Trophoblast cell (in vitro differentiated cells and primary cell): Measurements from ENCODE around the gene YKT6.

Experiments used
- DNase-seq, 2 donors: peaks; one replicate each; pipeline ENCODE4 v3.0.0-alpha.2; 2016
- H2AFZ ChIP-seq: 2 replicates; pipeline ENCODE4 v1.6.1; 2013; ENCODE audit warnings: low read length, moderate library complexity, mild to moderate bottlenecking; ENCODE audit not compliant: insufficient read depth, poor library complexity
- H2AK5ac ChIP-seq: 2 replicates; pipeline ENCODE4 v1.6.1; 2013; ENCODE audit warnings: mild to moderate bottlenecking, low read length
- H2BK120ac ChIP-seq: 2 replicates; pipeline ENCODE4 v1.6.1; 2013; ENCODE audit warnings: low read length, mild to moderate bottlenecking, moderate library complexity; ENCODE audit not compliant: insufficient read depth, poor library complexity
- H2BK12ac ChIP-seq: 2 replicates; pipeline ENCODE4 v1.6.1; 2013; ENCODE audit warnings: mild to moderate bottlenecking, low read length, moderate library complexity
- H2BK5ac ChIP-seq: 2 replicates; pipeline ENCODE4 v1.6.1; 2013; ENCODE audit warnings: low read length, low read depth, moderate library complexity, mild to moderate bottlenecking; ENCODE audit not compliant: poor library complexity
- H3K14ac ChIP-seq: 2 replicates; pipeline ENCODE4 v1.6.1; 2013; ENCODE audit warnings: mild to moderate bottlenecking, low read length
- H3K18ac ChIP-seq: 2 replicates; pipeline ENCODE4 v1.6.1; 2013; ENCODE audit warnings: mild to moderate bottlenecking, low read length
- H3K23ac ChIP-seq: 2 replicates; pipeline ENCODE4 v1.6.1; 2013; ENCODE audit warnings: low read length
- H3K27ac ChIP-seq: 2 replicates; pipeline ENCODE4 v1.5.1; 2013; ENCODE audit warnings: low read depth, mild to moderate bottlenecking, inconsistent platforms, low read length, moderate library complexity
- H3K27me3 ChIP-seq: 2 replicates; pipeline ENCODE4 v1.6.1; 2013; ENCODE audit warnings: inconsistent platforms, mild to moderate bottlenecking, low read length, moderate library complexity; ENCODE audit not compliant: insufficient read depth
- H3K36me3 ChIP-seq, 2 experiments: 1 replicate in 1 of 2; 2 replicates in 1 of 2; pipeline ENCODE4 v1.6.1; 2013; ENCODE audit warnings: low read length in 2 of 2, mild to moderate bottlenecking in 2 of 2, moderate library complexity in 1 of 2; ENCODE audit not compliant: insufficient read depth in 2 of 2, control insufficient read depth in 1 of 2
- H3K4ac ChIP-seq: 2 replicates; pipeline ENCODE4 v1.6.1; 2013; ENCODE audit warnings: low read depth, mild to moderate bottlenecking, low read length, moderate library complexity
- H3K4me1 ChIP-seq, 2 experiments: 1 replicate in 1 of 2; 2 replicates in 1 of 2; pipeline ENCODE4 v1.6.1; 2013; ENCODE audit warnings: low read length in 2 of 2, mild to moderate bottlenecking in 2 of 2, moderate library complexity in 1 of 2; ENCODE audit not compliant: insufficient read depth in 2 of 2, control insufficient read depth in 1 of 2
- H3K4me2 ChIP-seq: 2 replicates; pipeline ENCODE4 v1.6.1; 2013; ENCODE audit warnings: inconsistent platforms, mild to moderate bottlenecking, low read length, moderate library complexity
- H3K4me3 ChIP-seq: 2 replicates; pipeline ENCODE4 v1.5.1; 2013; ENCODE audit warnings: mild to moderate bottlenecking, low read depth, low read length, inconsistent platforms
- H3K79me1 ChIP-seq: one replicate; pipeline ENCODE4 v1.6.1; 2013; ENCODE audit warnings: low read length
- H3K79me2 ChIP-seq: 2 replicates; pipeline ENCODE4 v1.6.1; 2013; ENCODE audit warnings: low read length, mild to moderate bottlenecking; ENCODE audit not compliant: control insufficient read depth, insufficient read depth, poor library complexity
- H3K9ac ChIP-seq: 2 replicates; pipeline ENCODE4 v1.6.1; 2013; ENCODE audit warnings: mild to moderate bottlenecking, low read length
- H3K9me3 ChIP-seq: 2 replicates; pipeline ENCODE4 v1.6.1; 2013; ENCODE audit warnings: low read depth, mild to moderate bottlenecking, control low read depth, inconsistent platforms, low read length; ENCODE audit not compliant: insufficient read depth
- H4K12ac ChIP-seq: 2 replicates; pipeline ENCODE4 v1.6.1; 2013; ENCODE audit warnings: low read depth, mild to moderate bottlenecking, low read length, moderate library complexity
- H4K8ac ChIP-seq: 2 replicates; pipeline ENCODE4 v1.6.1; 2013; ENCODE audit warnings: low read depth, mild to moderate bottlenecking, low read length, moderate library complexity
- H4K91ac ChIP-seq: one replicate; pipeline ENCODE4 v1.6.1; 2013; ENCODE audit warnings: low read depth, mild to moderate bottlenecking, low read length, moderate library complexity
- WGBS: extraction: QIAGEN DNeasy Blood & Tissue Kit; methylation state at CpG from one replicate; pipeline ENCODE4 v1.1.7; 2013; ENCODE audit warnings: missing lambda C conversion rate; ENCODE audit not compliant: insufficient read length, insufficient coverage; ENCODE audit errors: extremely low coverage; 5-methylcytosine and 5-hydroxymethylcytosine counted together

YKT6 gene

GRCh38 chr7:44162179-44162578 lies 38.6 kb upstream of the YKT6 start:
- Histone ChIP-seq H4K8ac (no peak overlapping the region), H3K18ac (no peak overlapping the region), H3K4me2 (no peak overlapping the region), H3K79me1 (peaks cover 10% of the 10 kb centered on the region), H2AK5ac (peak overlapping the region; percentile 19), H3K27me3 (no peaks in the 10 kb centered on the region), H3K9ac (no peak overlapping the region), H3K4ac (no peak overlapping the region), H2AFZ (no peak overlapping the region), H3K23ac (no peak overlapping the region), H3K4me1 (peaks cover 10 to 15% of the 10 kb centered on the region in 2 experiments), H3K14ac (no peak overlapping the region), H4K91ac (no peak overlapping the region), H4K12ac (no peak overlapping the region), H3K9me3 (peaks cover 4% of the 10 kb centered on the region), H2BK12ac (peak overlapping the region; percentile 27), H3K27ac (no peak overlapping the region), H3K79me2 (no peaks in the 10 kb centered on the region), H2BK5ac (no peak overlapping the region), H3K4me3 (no peak overlapping the region), H2BK120ac (peak overlapping the region; percentile 0), H3K36me3 (no peaks in the 10 kb centered on the region)
- peak; percentile 9 to 22 for DNase-seq
- WGBS = no CpG with 5 or more reads among the region's 4 CpGs

- Histone ChIP-seq H2BK5ac (peak overlapping the region; percentile 47), H3K4ac (no peak overlapping the region), H3K18ac (no peak overlapping the region), H3K14ac (peak overlapping the region; percentile 5), H2AK5ac (no peak overlapping the region), H4K91ac (no peak overlapping the region), H3K4me2 (no peak overlapping the region), H2BK12ac (no peak overlapping the region), H4K8ac (no peak overlapping the region), H3K27me3 (no peaks in the 10 kb centered on the region), H4K12ac (no peak overlapping the region), H3K79me2 (no peaks in the 10 kb centered on the region), H3K27ac (peak overlapping the region; percentile 78), H3K23ac (no peak overlapping the region), H3K9ac (no peak overlapping the region), H3K36me3 (no peaks in the 10 kb centered on the region), H3K4me1 (peaks cover 10 to 15% of the 10 kb centered on the region in 2 experiments), H3K79me1 (peaks cover 10% of the 10 kb centered on the region), H2BK120ac (peak overlapping the region; percentile 0), H3K9me3 (peaks cover 4% of the 10 kb centered on the region), H2AFZ (no peak overlapping the region), H3K4me3 (no peak overlapping the region)
- WGBS = no CpG with 5 or more reads among the region's 1 CpG
- peak; percentile 87 to 97 for DNase-seq
Measured at GRCh38 chr7:44162785-44163395, 37.9 kb upstream of the YKT6 start.

- H3K4me3 ChIP-seq = no peak overlapping the region
- H4K91ac ChIP-seq = no peak overlapping the region
- H3K79me2 ChIP-seq = no peaks in the 10 kb centered on the region
- no peak overlapping the region for H4K12ac ChIP-seq
- no peak overlapping the region for H2BK120ac ChIP-seq
- peaks cover 4% of the 10 kb centered on the region for H3K9me3 ChIP-seq
- no peak overlapping the region for H2AFZ ChIP-seq
- H3K4me2 ChIP-seq = peak overlapping the region; percentile 51
- H2BK5ac ChIP-seq = no peak overlapping the region
- H3K9ac ChIP-seq = no peak overlapping the region
- H3K4ac ChIP-seq = no peak overlapping the region
- no peak overlapping the region for H4K8ac ChIP-seq
- peaks cover 10% of the 10 kb centered on the region for H3K79me1 ChIP-seq
- peak overlapping the region; percentile 87 for H3K27ac ChIP-seq
- H3K18ac ChIP-seq = no peak overlapping the region
- H3K27me3 ChIP-seq = no peaks in the 10 kb centered on the region
- no CpG with 5 or more reads among the region's 1 CpG for WGBS
- H3K14ac ChIP-seq = no peak overlapping the region
- no peak overlapping the region for H2BK12ac ChIP-seq
- H3K36me3 ChIP-seq = no peaks in the 10 kb centered on the region
- DNase-seq = peak; percentile 93 to 95
- H2AK5ac ChIP-seq = no peak overlapping the region
- peaks cover 10 to 15% of the 10 kb centered on the region in 2 experiments for H3K4me1 ChIP-seq
- no peak overlapping the region for H3K23ac ChIP-seq
Measured at GRCh38 chr7:44163591-44163990, 37.2 kb upstream of the YKT6 start.

- Histone ChIP-seq H4K12ac (no peak overlapping the region), H3K4me3 (no peak overlapping the region), H3K4me1 (peaks cover 3 to 8% of the 10 kb centered on the region in 2 experiments), H4K8ac (no peak overlapping the region), H4K91ac (no peak overlapping the region), H3K4me2 (no peak overlapping the region), H2AK5ac (no peak overlapping the region), H3K79me1 (peaks cover 3% of the 10 kb centered on the region), H2BK5ac (no peak overlapping the region), H2BK120ac (no peak overlapping the region), H3K18ac (no peak overlapping the region), H3K79me2 (no peaks in the 10 kb centered on the region), H3K23ac (no peak overlapping the region), H3K9ac (no peak overlapping the region), H3K14ac (no peak overlapping the region), H2AFZ (no peak overlapping the region), H2BK12ac (no peak overlapping the region), H3K9me3 (peaks cover 2% of the 10 kb centered on the region), H3K36me3 (no peaks in the 10 kb centered on the region), H3K27ac (no peak overlapping the region), H3K4ac (no peak overlapping the region), H3K27me3 (no peaks in the 10 kb centered on the region)
- DNase-seq = no peak
Measured at GRCh38 chr7:44167920-44168319, 32.9 kb upstream of the YKT6 start.
